DND-41 (cell line): ENCODE data around the gene GATA3.

Experiments
- CTCF ChIP-seq: IDR thresholded peaks from 2 replicates; pipeline ENCODE4 v1.5.1; 2012; ENCODE audit warnings: borderline replicate concordance, low read length, moderate library complexity, mild to moderate bottlenecking; ENCODE audit not compliant: poor library complexity, severe bottlenecking; ENCODE audit errors: extremely low read depth
- EZH2 ChIP-seq: IDR thresholded peaks from 3 replicates; pipeline ENCODE4 v1.6.1; 2012; ENCODE audit warnings: borderline replicate concordance, low read depth, mild to moderate bottlenecking, moderate library complexity, low read length, inconsistent platforms; ENCODE audit not compliant: severe bottlenecking

DNA sequence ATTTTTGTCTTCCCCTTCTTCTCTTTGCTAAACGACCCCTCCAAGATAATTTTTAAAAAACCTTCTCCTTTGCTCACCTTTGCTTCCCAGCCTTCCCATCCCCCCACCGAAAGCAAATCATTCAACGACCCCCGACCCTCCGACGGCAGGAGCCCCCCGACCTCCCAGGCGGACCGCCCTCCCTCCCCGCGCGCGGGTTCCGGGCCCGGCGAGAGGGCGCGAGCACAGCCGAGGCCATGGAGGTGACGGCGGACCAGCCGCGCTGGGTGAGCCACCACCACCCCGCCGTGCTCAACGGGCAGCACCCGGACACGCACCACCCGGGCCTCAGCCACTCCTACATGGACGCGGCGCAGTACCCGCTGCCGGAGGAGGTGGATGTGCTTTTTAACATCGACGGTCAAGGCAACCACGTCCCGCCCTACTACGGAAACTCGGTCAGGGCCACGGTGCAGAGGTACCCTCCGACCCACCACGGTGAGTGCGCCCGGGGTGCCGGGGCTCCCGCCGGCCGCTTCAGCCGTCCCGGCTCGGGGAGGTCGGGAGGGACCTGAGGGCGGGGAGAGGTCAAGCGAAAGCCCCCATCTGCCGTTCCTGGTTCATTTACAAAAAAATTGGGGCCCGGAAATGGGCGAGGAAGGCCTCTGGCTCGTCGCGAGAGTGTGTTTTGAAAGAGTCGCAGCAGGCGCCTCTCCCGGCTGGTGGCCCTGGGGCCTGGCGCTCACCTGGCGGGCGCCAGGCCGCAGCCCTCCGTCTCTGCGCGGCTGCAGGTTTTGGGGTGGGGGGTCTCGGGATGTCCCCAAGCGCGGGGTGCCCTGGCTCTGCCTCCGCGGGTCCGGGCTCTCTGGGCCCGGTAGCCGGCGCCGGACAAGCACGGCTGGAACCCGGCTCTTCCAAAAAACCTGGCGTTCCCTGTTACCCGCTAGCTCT lies 1.2 kb downstream of the GATA3 start:
- TF ChIP-seq CTCF (no peak), EZH2 (no peak)
